Renal cortex interstitium (tissue), 11 donors: ENCODE data around the gene ADCY9. TPM values are rescaled to one million over a fixed set of nuclear protein-coding genes. Genes with fewer than 3 reads are reported as not detected.

Source experiments
- DNase-seq, 11 donors: peaks; one replicate each; pipeline ENCODE4 v3.0.0-alpha.2; 2013; ENCODE audit warnings: low read depth in 9 of 11, low spot score in 4 of 11; ENCODE audit errors: extremely low read depth in 1 of 11
- polyA plus RNA-seq, 3 donors: library from polyadenylated mRNA; unstranded; fragments of 120-200 nt; gene quantifications; one replicate each; pipeline ENCODE4 v1.2.1, GENCODE V29; 2013; ENCODE audit not compliant: insufficient read length in 3 of 3

ADCY9 gene
- polyA plus RNA-seq, 3 donors, result 7.5 to 12.2 (median 9.4) TPM

- DNase-seq, result no peak
Measured at GRCh38 chr16:4101421-4102219, 14.6 kb downstream of the ADCY9 start.

GRCh38 chr16:4098501-4098900, 17.7 kb downstream of the ADCY9 start:
- DNase-seq, result no peak

- DNase-seq, result no peak
Measured at GRCh38 chr16:4097826-4098240, 18.4 kb downstream of the ADCY9 start.

- no peak for DNase-seq
Measured at GRCh38 chr16:4096509-4096908, 19.7 kb downstream of the ADCY9 start.

- DNase-seq, result no peak
Measured at GRCh38 chr16:4094127-4094773, 22.0 kb downstream of the ADCY9 start.

GRCh38 chr16:4093495-4094126, 22.6 kb downstream of the ADCY9 start:
- DNase-seq, result no peak

- DNase-seq, result no peak
Measured at GRCh38 chr16:4092547-4093265, 23.5 kb downstream of the ADCY9 start.

GRCh38 chr16:4091240-4092012, 24.8 kb downstream of the ADCY9 start:
- no peak for DNase-seq

GRCh38 chr16:4090351-4090851, 25.8 kb downstream of the ADCY9 start:
- no peak for DNase-seq

- no peak for DNase-seq
Measured at GRCh38 chr16:4089811-4090301, 26.4 kb downstream of the ADCY9 start.

GRCh38 chr16:4089251-4089810, 26.9 kb downstream of the ADCY9 start:
- DNase-seq, result no peak

GRCh38 chr16:4087990-4088577, 28.2 kb downstream of the ADCY9 start:
- DNase-seq, result no peak

GRCh38 chr16:4087099-4087885, 28.9 kb downstream of the ADCY9 start:
- DNase-seq, result no peak

- DNase-seq, result no peak
Measured at GRCh38 chr16:4086153-4086552, 30.1 kb downstream of the ADCY9 start.

GRCh38 chr16:4085405-4085970, 30.8 kb downstream of the ADCY9 start:
- no peak for DNase-seq

GRCh38 chr16:4083347-4083870, 32.8 kb downstream of the ADCY9 start:
- DNase-seq, result no peak
